HepG2 (cell line): ENCODE data around the gene MBTPS2. TPM values are rescaled to one million over a fixed set of nuclear protein-coding genes. Genes with fewer than 3 reads are reported as not detected.

ENCODE experiments used
- ARHGAP35 ChIP-seq: sonication (generic); formaldehyde crosslinking; IDR thresholded peaks from 2 replicates; pipeline ENCODE4 v1.9.0; 2022; ENCODE audit warnings: mild to moderate bottlenecking, inconsistent platforms, moderate library complexity, missing genetic modification reagents, borderline replicate concordance
- LRRFIP1 ChIP-seq: sonication (generic); formaldehyde crosslinking; conservative IDR thresholded peaks from 2 replicates; pipeline ENCODE4 v1.4.0; 2020; ENCODE audit warnings: missing genetic modification reagents
- MTA3 ChIP-seq: sonication (generic); formaldehyde crosslinking; IDR thresholded peaks from 2 replicates; pipeline ENCODE4 v1.4.0; 2020; ENCODE audit warnings: missing genetic modification reagents
- SALL1 ChIP-seq: sonication (generic); formaldehyde crosslinking; IDR thresholded peaks from 2 replicates; pipeline ENCODE4 v1.8.0; 2022; ENCODE audit warnings: mild to moderate bottlenecking, missing genetic modification reagents
- SIX4 ChIP-seq: sonication (generic); formaldehyde crosslinking; IDR thresholded peaks from 2 replicates; pipeline ENCODE4 v1.4.0; 2020; ENCODE audit warnings: missing genetic modification reagents
- TAF1 ChIP-seq: sonication (generic); formaldehyde crosslinking; IDR thresholded peaks from 2 replicates; pipeline ENCODE4 v1.4.0; 2020; ENCODE audit warnings: missing genetic modification reagents
- TEAD3 ChIP-seq: optimal IDR thresholded peaks from 2 replicates; pipeline ENCODE3; 2016; ENCODE audit warnings: borderline replicate concordance
- USF2 ChIP-seq, 2 experiments: sonication (generic) in 1 of 2; formaldehyde crosslinking in 1 of 2; IDR thresholded peaks; 2 replicates each; pipeline versions ENCODE4 v1.5.1 to v1.6.1; 2011 to 2020; ENCODE audit warnings: borderline replicate concordance in 1 of 2, low read depth in 1 of 2, low read length in 1 of 2, mild to moderate bottlenecking in 1 of 2, missing genetic modification reagents in 1 of 2, moderate library complexity in 1 of 2
- ZKSCAN1 ChIP-seq: fragments of 150-350 bp; IDR thresholded peaks from 2 replicates; pipeline ENCODE4 v1.6.1; 2014; ENCODE audit warnings: low read length
- ZNF484 ChIP-seq: sonication (generic); formaldehyde crosslinking; IDR thresholded peaks from 2 replicates; pipeline ENCODE4 v1.5.1; 2020; ENCODE audit warnings: mild to moderate bottlenecking, low read depth, missing genetic modification reagents, borderline replicate concordance
- polyA plus RNA-seq, 8 experiments: library from polyadenylated mRNA; depleted of rRNA in 3 of 8; stranded (reverse) in 7 of 8; unstranded in 1 of 8; fragments of >200 nt; fragmentation: Illumina TruSeq in 4 of 8; extraction: Trizol in 4 of 8; gene quantifications; 2 replicates each; pipeline versions ENCODE4 v1.2.1 to v1.2.3, GENCODE V29; 2011 to 2016; ENCODE audit warnings: low read depth in 4 of 8, missing spikeins in 1 of 8, mixed read lengths in 1 of 8; ENCODE audit not compliant: insufficient read depth in 1 of 8
- total RNA-seq, 5 experiments: library from RNA; depleted of rRNA; stranded (reverse); fragments of >200 nt; fragmentation: Illumina TruSeq; extraction: Trizol; gene quantifications; 2 replicates each; pipeline ENCODE4 v1.2.3, GENCODE V29; 2016; ENCODE audit warnings: low read depth in 1 of 5
- TF ChIP-seq, protein P1 (sequence below): sonication (generic); formaldehyde crosslinking; IDR thresholded peaks from 2 replicates; pipeline ENCODE4 v1.5.1; 2020; ENCODE audit warnings: missing genetic modification reagents, mild to moderate bottlenecking, borderline replicate concordance
- TF ChIP-seq, protein P2 (sequence below): sonication (generic); formaldehyde crosslinking; IDR thresholded peaks from 2 replicates; pipeline ENCODE4 v1.4.0; 2020; ENCODE audit warnings: mild to moderate bottlenecking, missing genetic modification reagents, borderline replicate concordance

MBTPS2 gene
- total and polyA plus RNA-seq, 2 of the 13 experiments (the other 11 are each of a cell fraction or from before 2014, with no cell fraction given): 5.7 to 14.4 TPM

GRCh38 chrX:21839334-21840192, at the start of gene MBTPS2 (continued):
- TF ChIP-seq, protein P1, sequence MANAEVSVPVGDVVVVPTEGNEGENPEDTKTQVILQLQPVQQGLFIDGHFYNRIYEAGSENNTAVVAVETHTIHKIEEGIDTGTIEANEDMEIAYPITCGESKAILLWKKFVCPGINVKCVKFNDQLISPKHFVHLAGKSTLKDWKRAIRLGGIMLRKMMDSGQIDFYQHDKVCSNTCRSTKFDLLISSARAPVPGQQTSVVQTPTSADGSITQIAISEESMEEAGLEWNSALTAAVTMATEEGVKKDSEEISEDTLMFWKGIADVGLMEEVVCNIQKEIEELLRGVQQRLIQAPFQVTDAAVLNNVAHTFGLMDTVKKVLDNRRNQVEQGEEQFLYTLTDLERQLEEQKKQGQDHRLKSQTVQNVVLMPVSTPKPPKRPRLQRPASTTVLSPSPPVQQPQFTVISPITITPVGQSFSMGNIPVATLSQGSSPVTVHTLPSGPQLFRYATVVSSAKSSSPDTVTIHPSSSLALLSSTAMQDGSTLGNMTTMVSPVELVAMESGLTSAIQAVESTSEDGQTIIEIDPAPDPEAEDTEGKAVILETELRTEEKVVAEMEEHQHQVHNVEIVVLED: peak; percentile 65; the same call in 1 of the 2 replicates
- no peak for TF ChIP-seq ZNF484 (CRISPR knock-in tag)
- TF ChIP-seq ZKSCAN1: 0 out of 2 replicates have a peak, but pooled peaks have one; percentile 24
- no peak for TF ChIP-seq USF2 (IDR thresholded peaks at IDR 0.05; ENCODE audit: low read depth, low read length)
- TF ChIP-seq USF2 (CRISPR knock-in tag; IDR thresholded peaks at IDR 0.05; ENCODE audit: borderline replicate concordance): 0 out of 2 replicates have a peak, but pooled peaks have one; percentile 36
- TF ChIP-seq, protein P2, sequence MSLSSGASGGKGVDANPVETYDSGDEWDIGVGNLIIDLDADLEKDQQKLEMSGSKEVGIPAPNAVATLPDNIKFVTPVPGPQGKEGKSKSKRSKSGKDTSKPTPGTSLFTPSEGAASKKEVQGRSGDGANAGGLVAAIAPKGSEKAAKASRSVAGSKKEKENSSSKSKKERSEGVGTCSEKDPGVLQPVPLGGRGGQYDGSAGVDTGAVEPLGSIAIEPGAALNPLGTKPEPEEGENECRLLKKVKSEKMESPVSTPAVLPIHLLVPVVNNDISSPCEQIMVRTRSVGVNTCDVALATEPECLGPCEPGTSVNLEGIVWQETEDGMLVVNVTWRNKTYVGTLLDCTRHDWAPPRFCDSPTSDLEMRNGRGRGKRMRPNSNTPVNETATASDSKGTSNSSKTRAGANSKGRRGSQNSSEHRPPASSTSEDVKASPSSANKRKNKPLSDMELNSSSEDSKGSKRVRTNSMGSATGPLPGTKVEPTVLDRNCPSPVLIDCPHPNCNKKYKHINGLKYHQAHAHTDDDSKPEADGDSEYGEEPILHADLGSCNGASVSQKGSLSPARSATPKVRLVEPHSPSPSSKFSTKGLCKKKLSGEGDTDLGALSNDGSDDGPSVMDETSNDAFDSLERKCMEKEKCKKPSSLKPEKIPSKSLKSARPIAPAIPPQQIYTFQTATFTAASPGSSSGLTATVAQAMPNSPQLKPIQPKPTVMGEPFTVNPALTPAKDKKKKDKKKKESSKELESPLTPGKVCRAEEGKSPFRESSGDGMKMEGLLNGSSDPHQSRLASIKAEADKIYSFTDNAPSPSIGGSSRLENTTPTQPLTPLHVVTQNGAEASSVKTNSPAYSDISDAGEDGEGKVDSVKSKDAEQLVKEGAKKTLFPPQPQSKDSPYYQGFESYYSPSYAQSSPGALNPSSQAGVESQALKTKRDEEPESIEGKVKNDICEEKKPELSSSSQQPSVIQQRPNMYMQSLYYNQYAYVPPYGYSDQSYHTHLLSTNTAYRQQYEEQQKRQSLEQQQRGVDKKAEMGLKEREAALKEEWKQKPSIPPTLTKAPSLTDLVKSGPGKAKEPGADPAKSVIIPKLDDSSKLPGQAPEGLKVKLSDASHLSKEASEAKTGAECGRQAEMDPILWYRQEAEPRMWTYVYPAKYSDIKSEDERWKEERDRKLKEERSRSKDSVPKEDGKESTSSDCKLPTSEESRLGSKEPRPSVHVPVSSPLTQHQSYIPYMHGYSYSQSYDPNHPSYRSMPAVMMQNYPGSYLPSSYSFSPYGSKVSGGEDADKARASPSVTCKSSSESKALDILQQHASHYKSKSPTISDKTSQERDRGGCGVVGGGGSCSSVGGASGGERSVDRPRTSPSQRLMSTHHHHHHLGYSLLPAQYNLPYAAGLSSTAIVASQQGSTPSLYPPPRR: no peak; the same call in 1 of the 2 replicates
- TF ChIP-seq MTA3: no peak
- TF ChIP-seq ARHGAP35 (CRISPR knock-in tag): no peak
- TF ChIP-seq LRRFIP1 (CRISPR knock-in tag): no peak
- peak; percentile 15 for TF ChIP-seq TEAD3 (CRISPR knock-in tag)
- TF ChIP-seq TAF1: peak; percentile 99
- no peak for TF ChIP-seq SIX4 (CRISPR knock-in tag)
- peak; percentile 85 for TF ChIP-seq SALL1 (CRISPR knock-in tag)
